Stimulated activated CD4-positive, alpha-beta T cell treated with anti-CD3 and anti-CD28 coated beads, Interleukin-1b, Interleukin-23, amount 100 ng/mL, for 24 hours (primary cell): ENCODE data around the gene IL11RA.

Source experiments
- DNase-seq, 4 experiments: peaks; one replicate each; pipeline ENCODE4 v3.0.0-alpha.2; 2020; ENCODE audit warnings: low read depth in 4 of 4, low spot score in 1 of 4

The IL11RA gene

GRCh38 chr9:34651876-34652601, at the start of gene IL11RA:
IL11RA (plus strand) TSS chr9:34652185; CDS start chr9:34655218, 3,033 bp downstream.
- peak in 2 of 4 experiments; percentile 47 to 59 for DNase-seq

- DNase-seq: peak; percentile 69 to 71 (median 70)
These were observed 48.3 kb upstream of the IL11RA start for GRCh38 chr9:34603610-34604231.

- DNase-seq: no peak
These were observed 45.8 kb upstream of the IL11RA start for GRCh38 chr9:34606190-34606589.

GRCh38 chr9:34606905-34607304, 45.1 kb upstream of the IL11RA start:
- no peak for DNase-seq

- no peak for DNase-seq
These were observed 44.7 kb upstream of the IL11RA start for GRCh38 chr9:34607331-34607730.

- DNase-seq: no peak
These were observed 41.4 kb upstream of the IL11RA start for GRCh38 chr9:34610434-34611206.

GRCh38 chr9:34611251-34611810, 40.7 kb upstream of the IL11RA start:
- DNase-seq: no peak

GRCh38 chr9:34611811-34612787, 39.9 kb upstream of the IL11RA start, which contains the start of gene RPP25L:
RPP25L (minus strand) TSS chr9:34612097; CDS start chr9:34611296, 801 bp downstream.
- peak; percentile 52 to 81 (median 75) for DNase-seq

- DNase-seq: peak in 2 of 4 experiments; percentile 60 to 74
These were observed 39.1 kb upstream of the IL11RA start for GRCh38 chr9:34612788-34613390.

- no peak for DNase-seq
These were observed 36.9 kb upstream of the IL11RA start for GRCh38 chr9:34615132-34615531.

- DNase-seq: peak; percentile 66 to 83 (median 80)
These were observed 31.7 kb upstream of the IL11RA start, which contains the start of gene DCTN3 for GRCh38 chr9:34620061-34620994. DCTN3 (minus strand) TSS chr9:34620495; CDS start chr9:34620464, 31 bp downstream.

- DNase-seq: no peak
These were observed 28.4 kb upstream of the IL11RA start for GRCh38 chr9:34623374-34624235.

GRCh38 chr9:34624475-34625185, 27.4 kb upstream of the IL11RA start:
- DNase-seq: no peak

- DNase-seq: no peak
These were observed 26.8 kb upstream of the IL11RA start for GRCh38 chr9:34625186-34625486.

- no peak for DNase-seq
These were observed 24.0 kb upstream of the IL11RA start for GRCh38 chr9:34627716-34628655.
